ENCODE results near the gene SMURF1.

DNA sequence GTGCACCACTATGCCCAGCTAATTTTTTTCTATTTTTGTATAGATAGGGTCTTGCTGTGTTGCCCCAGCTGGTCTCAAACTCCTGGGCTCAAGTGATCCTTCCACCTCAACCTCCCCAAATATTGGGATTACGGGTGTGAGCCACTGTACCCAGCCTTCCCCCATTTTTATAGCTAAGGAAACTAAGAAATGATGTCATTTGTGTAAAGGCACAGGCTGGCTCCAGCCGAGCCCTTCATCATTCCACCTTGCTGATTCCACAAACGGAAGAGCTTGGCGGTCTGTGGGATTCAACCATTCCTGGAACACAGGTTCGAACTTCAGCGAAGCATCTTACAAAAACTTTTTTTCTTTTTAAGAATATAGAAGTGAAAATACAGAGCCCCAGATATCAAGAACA is 14.4 kb downstream of the SMURF1 start:
- no peak for TF ChIP-seq CTCF (IDR thresholded peaks at IDR 0.05)
- no peak for TF ChIP-seq POLR2A (IDR thresholded peaks at IDR 0.05)
